ENCODE results near the gene GAR1.

The GAR1 gene

GRCh38 chr4:109864134-109864533 is 48.6 kb downstream of the GAR1 start:
- Mint-ChIP-seq H3K27me3 (ENCODE audit: low read depth) (no peaks in the 10 kb centered on the region), H3K4me3 (no peak overlapping the region), H3K36me3 (ENCODE audit: low read depth) (no peaks in the 10 kb centered on the region), H3K27ac (no peak overlapping the region), H3K9me3 (peaks cover 9% of the 10 kb centered on the region), H3K4me1 (ENCODE audit: low read depth) (no peaks in the 10 kb centered on the region)

DNA sequence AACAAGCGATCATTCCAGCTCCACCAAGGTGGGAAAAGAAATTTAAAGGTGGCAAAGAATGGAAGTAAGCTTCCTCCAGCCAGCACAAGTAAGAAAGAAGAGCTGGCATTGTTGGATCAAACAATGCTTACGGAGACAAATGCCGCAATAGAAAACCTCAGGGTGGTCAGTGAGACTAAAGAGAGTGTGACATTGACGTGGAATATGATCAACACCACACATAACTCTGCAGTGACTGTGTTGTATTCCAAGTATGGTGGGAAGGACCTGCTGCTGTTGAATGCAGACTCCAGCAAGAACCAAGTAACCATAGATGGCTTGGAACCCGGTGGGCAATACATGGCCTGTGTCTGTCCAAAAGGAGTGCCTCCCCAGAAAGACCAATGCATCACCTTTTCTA is 54.5 kb downstream of the GAR1 start:
- Mint-ChIP-seq H3K27me3 (ENCODE audit: low read depth) (no peaks in the 10 kb centered on the region), H3K9me3 (no peaks in the 10 kb centered on the region), H3K27ac (no peak overlapping the region), H3K36me3 (ENCODE audit: low read depth) (no peaks in the 10 kb centered on the region), H3K4me3 (no peak overlapping the region), H3K4me1 (ENCODE audit: low read depth) (no peaks in the 10 kb centered on the region)

- Mint-ChIP-seq H3K4me1 (ENCODE audit: low read depth) (no peaks in the 10 kb centered on the region), H3K36me3 (ENCODE audit: low read depth) (no peaks in the 10 kb centered on the region), H3K4me3 (no peak overlapping the region), H3K27me3 (ENCODE audit: low read depth) (no peaks in the 10 kb centered on the region), H3K9me3 (no peaks in the 10 kb centered on the region), H3K27ac (no peak overlapping the region)
These were observed 56.5 kb downstream of the GAR1 start for GRCh38 chr4:109872065-109872464.

GRCh38 chr4:109872950-109873656 is 57.5 kb downstream of the GAR1 start:
- Mint-ChIP-seq H3K27me3 (ENCODE audit: low read depth) (peaks cover 4% of the 10 kb centered on the region), H3K36me3 (ENCODE audit: low read depth) (no peaks in the 10 kb centered on the region), H3K27ac (no peak overlapping the region), H3K4me1 (ENCODE audit: low read depth) (no peaks in the 10 kb centered on the region), H3K4me3 (no peak overlapping the region), H3K9me3 (no peaks in the 10 kb centered on the region)

GRCh38 chr4:109873791-109874514 is 58.4 kb downstream of the GAR1 start:
- Mint-ChIP-seq H3K4me3 (no peak overlapping the region), H3K36me3 (ENCODE audit: low read depth) (no peaks in the 10 kb centered on the region), H3K27me3 (ENCODE audit: low read depth) (peaks cover 4% of the 10 kb centered on the region), H3K9me3 (no peaks in the 10 kb centered on the region), H3K4me1 (ENCODE audit: low read depth) (no peaks in the 10 kb centered on the region), H3K27ac (no peak overlapping the region)
